HG03558 (cell line): ENCODE results near the gene DRC3.
"Not testable (repeated sequence)": the region's sequence is repeated elsewhere in the genome, so short reads cannot be mapped to it uniquely, and the experiment has no call there.

Source experiments
- ATAC-seq: cut with Tn5 transposase; IDR thresholded peaks from one replicate; pipeline ENCODE4 v1.9.1; 2021; ENCODE audit warnings: moderate number of reproducible peaks; ENCODE audit not compliant: unreplicated experiment; ENCODE audit errors: extremely low read depth

The DRC3 gene

GRCh38 chr17:17988427-17988945 lies 15.8 kb downstream of the DRC3 start:
- no peak for ATAC-seq

GRCh38 chr17:17989081-17989480 lies 16.4 kb downstream of the DRC3 start:
- no peak for ATAC-seq

- no peak for ATAC-seq
Measured at GRCh38 chr17:17989618-17990017, 17.0 kb downstream of the DRC3 start.

DNA sequence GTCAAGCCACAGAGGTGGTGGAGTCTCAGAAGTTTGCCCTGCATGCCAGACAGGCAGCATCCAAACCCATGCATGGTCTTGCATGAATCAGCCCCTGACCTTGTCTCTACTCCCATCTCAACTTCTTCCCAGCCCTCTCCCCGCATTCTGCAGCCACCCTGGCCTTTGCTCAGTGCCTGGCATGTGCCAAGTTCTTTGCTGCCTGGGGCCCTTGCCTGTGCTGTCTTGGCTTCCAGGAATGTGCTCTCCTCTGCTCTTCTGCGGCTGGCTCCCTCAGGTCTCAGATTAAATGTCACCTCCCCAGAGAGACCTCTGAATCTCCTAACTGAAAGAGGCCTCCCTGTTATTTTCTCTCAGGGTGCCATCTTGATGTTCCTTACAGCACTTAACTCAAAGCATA lies 17.6 kb downstream of the DRC3 start:
- no peak for ATAC-seq

DNA sequence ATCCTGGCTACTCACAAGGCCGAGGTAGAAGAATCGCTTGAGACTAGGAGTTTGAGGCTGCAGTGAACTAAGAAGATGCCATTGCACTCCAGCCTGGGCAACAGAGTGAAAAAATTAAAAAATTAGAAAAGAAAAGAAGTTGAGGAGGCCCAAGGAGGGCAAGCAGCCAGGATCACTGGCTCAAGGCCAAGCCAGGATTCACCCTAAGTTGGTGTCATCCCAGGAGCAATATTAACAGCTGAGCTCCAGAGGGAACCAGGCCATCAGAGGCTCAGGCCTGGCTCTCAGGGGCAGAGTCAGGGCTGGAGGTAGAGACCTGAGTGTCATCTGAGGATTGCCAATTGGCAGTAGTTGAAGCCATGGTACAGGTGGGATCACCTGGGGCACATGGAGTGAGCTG lies 20.7 kb downstream of the DRC3 start:
- ATAC-seq, result no peak

DNA sequence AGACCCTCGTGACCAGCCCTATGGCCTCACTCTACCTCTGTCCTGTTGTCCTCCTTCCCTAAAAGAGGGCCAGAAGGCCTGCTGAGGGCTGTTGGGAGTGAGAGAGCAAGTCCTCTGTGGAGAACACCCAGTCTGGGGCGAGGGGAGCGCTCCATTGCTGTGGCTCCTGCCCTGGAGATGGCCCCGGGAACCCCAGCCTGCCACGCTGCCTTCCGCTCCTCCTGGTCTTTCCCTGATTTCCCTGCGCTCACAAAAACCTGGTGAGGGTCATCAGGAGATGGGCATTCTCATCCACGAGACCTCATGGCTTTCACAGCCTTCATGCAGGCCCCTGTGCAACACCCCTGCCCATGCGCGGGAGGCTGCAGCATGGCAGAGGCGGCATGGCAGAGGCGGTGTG lies 21.2 kb downstream of the DRC3 start:
- ATAC-seq, result no peak

DNA sequence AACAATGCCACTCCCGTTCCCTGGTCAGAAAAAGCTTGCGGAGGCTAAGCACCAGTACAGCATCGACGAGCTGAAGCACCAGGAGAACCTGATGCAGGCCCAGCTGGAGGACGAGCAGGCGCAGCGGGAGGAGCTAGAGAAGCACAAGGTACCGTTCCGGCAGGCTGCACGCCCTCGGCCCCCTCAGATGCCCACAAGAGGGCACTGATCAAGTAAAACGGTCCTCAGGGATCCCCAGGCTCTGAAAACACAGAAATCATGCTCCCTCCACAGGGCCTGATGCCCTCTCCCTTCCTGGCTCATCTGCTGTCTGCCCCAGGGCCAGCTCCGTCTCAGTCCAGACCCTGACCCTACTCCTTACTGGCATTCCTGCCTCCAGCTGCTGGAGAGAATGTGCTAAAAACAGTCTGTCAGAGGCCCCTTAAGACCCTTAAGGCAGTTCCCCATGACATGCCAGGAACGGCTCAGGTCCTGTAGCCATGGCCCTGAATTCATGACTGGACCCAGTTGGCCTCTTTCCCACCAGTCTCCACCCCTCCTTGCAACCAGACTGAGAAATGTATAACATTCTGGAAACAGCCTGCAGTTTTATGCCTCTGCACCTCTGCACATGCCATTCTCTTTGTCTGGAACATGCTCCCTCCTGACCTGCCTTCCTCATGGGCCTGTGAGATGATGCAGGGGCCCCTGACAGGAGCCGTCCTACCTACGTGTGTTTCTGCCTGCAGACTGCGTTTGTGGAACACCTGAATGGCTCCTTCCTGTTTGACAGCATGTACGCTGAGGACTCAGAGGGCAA lies 21.8 kb downstream of the DRC3 start:
- ATAC-seq, result no peak

- not testable (repeated sequence) for ATAC-seq
Measured at GRCh38 chr17:17995887-17996286, 23.2 kb downstream of the DRC3 start.

DNA sequence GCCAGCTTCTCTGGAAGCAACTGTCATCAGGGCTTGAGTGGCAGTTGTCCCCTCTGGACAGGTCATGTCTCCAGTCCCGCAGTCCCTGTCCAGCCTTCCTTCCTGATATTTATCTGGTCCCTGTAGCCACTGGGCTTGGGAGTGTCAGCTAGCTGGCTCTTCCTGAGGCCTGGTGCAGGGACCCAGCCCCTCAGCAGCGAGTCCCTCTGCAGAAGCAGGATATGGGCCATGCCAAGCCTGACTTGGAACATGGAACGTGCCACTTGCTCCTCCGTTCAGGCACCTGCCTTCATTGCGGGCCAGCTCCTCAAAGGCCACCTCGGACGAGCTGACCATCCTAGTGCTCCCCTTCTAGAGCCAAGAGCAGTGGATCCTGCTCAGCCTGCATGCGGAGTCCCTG lies 26.3 kb downstream of the DRC3 start:
- ATAC-seq, result no peak

DNA sequence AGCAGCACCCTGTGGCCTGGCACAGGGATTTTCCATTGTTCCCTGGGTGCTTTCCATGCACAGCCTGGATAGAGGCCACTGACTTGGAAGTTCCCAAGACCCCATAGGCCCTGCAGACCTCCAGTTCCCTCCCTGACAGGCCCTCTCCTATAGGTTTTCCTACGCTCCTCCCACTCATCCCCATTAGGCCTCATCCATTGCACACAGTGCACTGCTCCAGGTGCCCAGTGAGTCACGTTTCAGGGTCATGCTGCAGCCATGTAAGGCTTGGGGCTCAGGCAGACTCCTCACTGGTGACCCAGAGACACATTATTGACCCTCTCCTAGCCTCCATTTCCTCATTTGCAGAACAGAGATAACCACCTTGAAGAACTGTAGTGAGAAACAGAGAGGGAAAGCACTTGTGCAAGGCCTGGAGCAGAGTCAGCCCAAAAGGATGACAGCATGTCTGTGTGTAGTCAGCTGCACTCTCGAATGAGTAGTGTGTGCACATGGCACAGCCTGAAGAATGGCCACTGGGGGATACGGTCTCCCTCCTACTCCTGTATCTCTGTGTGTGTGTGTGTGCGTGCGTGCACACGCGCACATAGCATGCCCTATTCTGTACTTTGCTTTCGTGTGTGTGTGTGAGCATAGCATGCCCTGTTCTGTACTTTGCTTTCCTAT lies 26.8 kb downstream of the DRC3 start:
- no peak for ATAC-seq

GRCh38 chr17:18000030-18000408 lies 27.4 kb downstream of the DRC3 start:
- ATAC-seq, result no peak

DNA sequence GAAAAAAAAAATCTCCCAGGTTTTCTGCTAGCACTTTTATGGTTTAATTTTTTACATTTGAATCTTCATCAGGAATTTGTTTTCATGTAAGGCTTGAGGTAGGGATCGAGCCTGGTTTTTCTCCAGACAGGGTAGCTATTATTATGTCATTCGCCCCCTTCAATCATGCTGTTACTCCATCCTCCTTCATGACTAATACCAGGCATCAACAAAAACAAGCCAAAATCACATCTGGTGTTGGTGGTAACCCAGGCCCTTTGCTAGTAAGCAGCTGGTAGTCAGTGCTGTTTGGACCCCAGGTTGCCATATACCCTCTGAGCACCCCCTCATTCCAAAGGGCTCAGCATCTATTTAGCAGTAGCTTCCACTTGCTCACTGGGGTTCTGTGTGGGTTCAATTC lies 29.5 kb downstream of the DRC3 start:
- no peak for ATAC-seq

GRCh38 chr17:18004345-18004744 lies 31.7 kb downstream of the DRC3 start:
- ATAC-seq, result no peak

GRCh38 chr17:18004884-18005305 lies 32.2 kb downstream of the DRC3 start:
- ATAC-seq, result no peak

- ATAC-seq, result no peak
Measured at GRCh38 chr17:18005496-18005895, 32.8 kb downstream of the DRC3 start.

- no peak for ATAC-seq
Measured at GRCh38 chr17:18006495-18007239, 34.0 kb downstream of the DRC3 start.

GRCh38 chr17:18008496-18009268 lies 36.0 kb downstream of the DRC3 start:
- ATAC-seq, result no peak

DNA sequence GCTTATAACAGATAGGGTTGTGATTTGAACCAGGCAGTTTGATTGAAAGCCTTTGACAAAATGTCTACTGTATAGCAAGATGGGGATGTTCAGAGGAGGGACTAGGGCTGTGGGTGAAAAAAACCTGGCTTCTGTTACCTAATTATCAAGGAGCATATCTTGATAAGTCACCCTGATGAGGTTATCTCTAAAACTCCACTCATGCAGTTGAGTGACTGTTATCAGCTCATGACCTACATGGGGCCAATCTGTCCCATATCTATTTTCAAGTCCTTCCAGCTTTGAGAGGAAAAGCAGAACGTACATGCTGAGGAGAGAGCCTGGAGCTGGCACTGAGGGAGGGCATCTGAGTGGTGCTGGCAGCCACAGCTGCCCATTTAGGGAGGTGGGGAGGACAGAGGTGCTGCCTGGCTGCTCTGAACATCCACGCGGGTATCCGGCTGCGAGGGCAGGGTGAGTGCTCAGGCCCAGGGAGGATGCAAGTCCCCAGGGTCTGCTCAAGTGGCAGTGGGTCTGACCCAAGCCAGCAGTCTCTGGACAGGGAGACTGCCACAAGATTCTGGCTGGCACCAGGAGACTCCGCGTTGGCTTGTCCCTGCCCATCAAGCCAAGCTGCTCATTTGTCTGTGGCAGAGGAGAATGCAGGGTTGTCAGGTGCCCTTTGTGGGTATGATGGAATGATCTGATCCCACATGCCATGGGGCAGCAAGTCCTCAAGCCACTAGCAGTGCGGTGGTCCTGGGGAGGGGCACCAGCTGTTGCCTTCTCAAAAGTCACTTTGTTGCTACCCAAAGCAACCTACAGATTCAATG lies 37.2 kb downstream of the DRC3 start:
- ATAC-seq, result no peak

DNA sequence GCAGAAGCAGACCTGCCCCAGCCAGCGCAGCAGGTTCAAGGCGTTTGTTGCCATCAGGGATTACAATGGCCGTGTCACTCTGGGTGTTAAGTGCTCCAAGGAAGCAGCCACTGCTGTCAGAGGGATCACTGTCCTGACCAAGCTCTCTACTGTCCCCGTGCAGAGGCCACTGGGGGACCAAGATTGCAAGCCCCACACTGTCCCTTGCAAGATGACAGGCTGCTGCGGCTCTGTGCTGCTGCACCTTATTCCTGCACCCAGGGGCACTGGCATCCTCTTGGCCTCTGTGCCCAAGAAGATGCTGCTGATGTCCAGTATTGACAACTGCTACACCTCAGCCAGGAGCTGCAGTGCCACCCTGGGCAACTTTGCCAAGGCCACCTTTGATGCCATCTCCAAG lies 38.6 kb downstream of the DRC3 start:
- no peak for ATAC-seq
